Neural progenitor cell (in vitro differentiated cells): ENCODE measurements around the gene GNB5. TPM values are rescaled to one million over a fixed set of nuclear protein-coding genes. Genes with fewer than 3 reads are reported as not detected.

ENCODE experiments used
- DNase-seq: peaks from one replicate; pipeline ENCODE4 v3.0.0-alpha.2; 2016; ENCODE audit warnings: low spot score
- H2AFZ ChIP-seq: fragments of 200-600 bp; sonication (generic); replicated peaks from 2 replicates; pipeline ENCODE4 v1.6.1; 2016; ENCODE audit warnings: antibody characterized with exemption
- H3F3A ChIP-seq: fragments of 200-600 bp; sonication (generic); 2 replicates; pipeline ENCODE4 v1.6.1; 2016; ENCODE audit warnings: antibody characterized with exemption, low read depth
- H3K27ac ChIP-seq: fragments of 200-600 bp; sonication (generic); 2 replicates; pipeline ENCODE4 v1.5.1; 2016; ENCODE audit warnings: mild to moderate bottlenecking
- H3K27me3 ChIP-seq: fragments of 200-600 bp; sonication (generic); 2 replicates; pipeline ENCODE4 v1.6.1; 2016; ENCODE audit warnings: mild to moderate bottlenecking, moderate library complexity
- H3K36me3 ChIP-seq: fragments of 200-600 bp; sonication (generic); 2 replicates; pipeline ENCODE4 v1.5.1; 2016
- H3K4me1 ChIP-seq: fragments of 200-600 bp; sonication (generic); 2 replicates; pipeline ENCODE4 v1.6.1; 2016; ENCODE audit warnings: mixed run types
- H3K4me2 ChIP-seq: fragments of 200-600 bp; sonication (generic); 2 replicates; pipeline ENCODE4 v1.6.1; 2016
- H3K4me3 ChIP-seq: fragments of 200-600 bp; sonication (generic); 2 replicates; pipeline ENCODE4 v1.5.1; 2016
- H3K79me2 ChIP-seq: fragments of 200-600 bp; sonication (generic); 2 replicates; pipeline ENCODE4 v1.6.1; 2016; ENCODE audit warnings: low read depth
- H3K9ac ChIP-seq: fragments of 200-600 bp; sonication (generic); 2 replicates; pipeline ENCODE4 v1.6.1; 2016
- H3K9me3 ChIP-seq: fragments of 200-600 bp; sonication (generic); 2 replicates; pipeline ENCODE4 v1.5.1; 2016; ENCODE audit warnings: low read depth
- H4K20me1 ChIP-seq: fragments of 200-600 bp; sonication (generic); 2 replicates; pipeline ENCODE4 v1.6.1; 2016; ENCODE audit warnings: low read depth
- H3K27ac Mint-ChIP-seq: 3 replicates; pipeline ENCODE4 v1.8.0; 2021; ENCODE audit warnings: mixed read lengths
- H3K27me3 Mint-ChIP-seq: 2 replicates; pipeline ENCODE4 v1.8.0; 2022; ENCODE audit warnings: low read depth, mild to moderate bottlenecking, inconsistent platforms, moderate library complexity, mixed read lengths; ENCODE audit not compliant: insufficient read depth
- H3K36me3 Mint-ChIP-seq: 3 replicates; pipeline ENCODE4 v1.8.0; 2021; ENCODE audit warnings: mixed read lengths
- H3K4me1 Mint-ChIP-seq: 3 replicates; pipeline ENCODE4 v1.8.0; 2021; ENCODE audit warnings: mixed read lengths
- H3K4me3 Mint-ChIP-seq: 3 replicates; pipeline ENCODE4 v1.8.0; 2021; ENCODE audit warnings: mild to moderate bottlenecking, moderate library complexity, mixed read lengths
- H3K9me3 Mint-ChIP-seq: 3 replicates; pipeline ENCODE4 v1.8.0; 2020; ENCODE audit warnings: mixed read lengths
- CTCF ChIP-seq: fragments of 200-600 bp; sonication (generic); IDR thresholded peaks from 2 replicates; pipeline ENCODE4 v1.5.1; 2017; ENCODE audit warnings: antibody characterized with exemption, mild to moderate bottlenecking
- EZH2 ChIP-seq: fragments of 200-600 bp; sonication (generic); IDR thresholded peaks from 2 replicates; pipeline ENCODE4 v1.6.1; 2017; ENCODE audit warnings: antibody characterized with exemption, mild to moderate bottlenecking, moderate library complexity
- EZH2phosphoT487 ChIP-seq: fragments of 200-600 bp; sonication (generic); IDR thresholded peaks from 2 replicates; pipeline ENCODE4 v1.6.1; 2017; ENCODE audit warnings: antibody characterized with exemption
- total RNA-seq: library from RNA; depleted of rRNA; stranded (reverse); fragments of >200 nt; gene quantifications from 2 replicates; pipeline ENCODE4 v1.2.3, GENCODE V29; 2015; ENCODE audit warnings: low replicate concordance

Gene GNB5
- total RNA-seq, 1 donor from 2014 or later = 36.0 TPM

- Mint-ChIP-seq H3K4me1 (no peaks in the 10 kb centered on the region), H3K36me3 (no peaks in the 10 kb centered on the region), H3K4me3 (no peak overlapping the region), H3K27me3 (peaks cover 3% of the 10 kb centered on the region), H3K27ac (no peak overlapping the region), H3K9me3 (peaks cover 3% of the 10 kb centered on the region)
- no peak for TF ChIP-seq EZH2
- no peak for TF ChIP-seq EZH2phosphoT487
- TF ChIP-seq CTCF = no peak
- H3K27me3 ChIP-seq = no peaks in the 10 kb centered on the region
- no peaks in the 10 kb centered on the region for H4K20me1 ChIP-seq
- H3K4me1 ChIP-seq = no peaks in the 10 kb centered on the region
- no peak overlapping the region for H2AFZ ChIP-seq
- no peaks in the 10 kb centered on the region for H3K36me3 ChIP-seq
- H3K9me3 ChIP-seq = no peaks in the 10 kb centered on the region
- H3K79me2 ChIP-seq = no peaks in the 10 kb centered on the region
- H3F3A ChIP-seq = no peaks in the 10 kb centered on the region
- H3K27ac ChIP-seq = no peak overlapping the region
- no peak overlapping the region for H3K9ac ChIP-seq
- no peak overlapping the region for H3K4me2 ChIP-seq
- H3K4me3 ChIP-seq = no peak overlapping the region
- no peak for DNase-seq
Observed at GRCh38 chr15:52095597-52096262, 95.5 kb downstream of the GNB5 start.

- H3K79me2 ChIP-seq = no peaks in the 10 kb centered on the region
- no peak overlapping the region for H3K9ac ChIP-seq
- H3F3A ChIP-seq = no peaks in the 10 kb centered on the region
- no peaks in the 10 kb centered on the region for H3K9me3 ChIP-seq
- no peaks in the 10 kb centered on the region for H3K27me3 ChIP-seq
- no peak overlapping the region for H3K27ac Mint-ChIP-seq
- no peaks in the 10 kb centered on the region for H4K20me1 ChIP-seq
- no peak for DNase-seq
- no peak overlapping the region for H2AFZ ChIP-seq
- H3K4me3 Mint-ChIP-seq = no peak overlapping the region
- peaks cover 9% of the 10 kb centered on the region for H3K9me3 Mint-ChIP-seq
- H3K4me1 Mint-ChIP-seq = no peaks in the 10 kb centered on the region
- H3K27ac ChIP-seq = no peak overlapping the region
- no peaks in the 10 kb centered on the region for H3K4me1 ChIP-seq
- H3K27me3 Mint-ChIP-seq = peaks cover 3% of the 10 kb centered on the region
- no peak overlapping the region for H3K4me2 ChIP-seq
- H3K4me3 ChIP-seq = no peak overlapping the region
- no peaks in the 10 kb centered on the region for H3K36me3 Mint-ChIP-seq
- TF ChIP-seq EZH2phosphoT487 = no peak
- TF ChIP-seq CTCF = no peak
- TF ChIP-seq EZH2 = no peak
- no peaks in the 10 kb centered on the region for H3K36me3 ChIP-seq
Observed at GRCh38 chr15:52094811-52095584, 96.2 kb downstream of the GNB5 start.

GRCh38 chr15:52093539-52094510 lies 97.4 kb downstream of the GNB5 start:
- Histone ChIP-seq H3K36me3 (no peaks in the 10 kb centered on the region), H3K79me2 (no peaks in the 10 kb centered on the region), H3K27ac (no peak overlapping the region), H3F3A (no peaks in the 10 kb centered on the region), H3K4me2 (no peak overlapping the region), H3K9ac (no peak overlapping the region), H3K9me3 (no peaks in the 10 kb centered on the region), H3K4me3 (no peak overlapping the region), H3K27me3 (no peaks in the 10 kb centered on the region), H4K20me1 (no peaks in the 10 kb centered on the region), H2AFZ (no peak overlapping the region), H3K4me1 (no peaks in the 10 kb centered on the region)
- DNase-seq = no peak
- H3K27me3 Mint-ChIP-seq = peaks cover 3% of the 10 kb centered on the region
- no peaks in the 10 kb centered on the region for H3K4me1 Mint-ChIP-seq
- no peak overlapping the region for H3K27ac Mint-ChIP-seq
- peaks cover 13% of the 10 kb centered on the region for H3K9me3 Mint-ChIP-seq
- H3K4me3 Mint-ChIP-seq = no peak overlapping the region
- TF ChIP-seq EZH2 = no peak
- TF ChIP-seq CTCF = no peak
- TF ChIP-seq EZH2phosphoT487 = no peak
- H3K36me3 Mint-ChIP-seq = no peaks in the 10 kb centered on the region
